ENCODE measurements around the gene GSG1.

Gene GSG1

DNA sequence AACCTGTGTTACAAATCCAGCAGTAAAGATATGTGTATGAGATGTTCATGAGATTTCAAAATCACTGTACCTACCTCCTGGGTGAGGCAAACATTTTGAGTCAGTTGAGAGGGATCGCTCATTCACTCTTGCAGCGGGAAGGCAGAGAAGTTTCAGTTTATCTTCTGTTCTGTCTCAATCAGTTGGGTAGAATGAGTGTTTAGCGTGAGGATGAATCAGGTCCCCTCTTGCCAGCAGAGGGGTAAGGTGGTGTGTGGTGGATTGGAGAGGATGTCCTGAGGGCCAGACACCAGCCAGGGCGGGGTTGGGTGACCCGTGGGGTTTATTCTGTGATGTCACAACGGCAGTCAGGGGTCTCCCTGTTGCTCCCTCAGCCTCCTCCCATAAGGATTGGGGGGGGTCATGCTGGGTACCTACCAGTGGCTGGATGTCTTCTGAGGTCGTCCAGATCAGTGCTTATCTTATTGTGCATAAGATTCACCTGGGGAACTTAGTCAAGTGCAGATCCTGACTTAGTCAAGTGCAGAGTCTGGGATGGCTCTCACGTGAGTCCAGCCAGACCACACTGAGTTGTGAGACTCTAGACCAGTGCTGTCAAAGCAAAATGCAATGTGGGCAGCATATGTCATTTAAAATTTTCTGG is at the start of gene GSG1:
TSS of gene GSG1 (minus strand) at position 277 of the 643 bp plus-strand sequence. CDS start at position 122, 155 bp downstream.
- no peak for DNase-seq

GRCh38 chr12:13153180-13153579 is 49.7 kb upstream of the GSG1 start:
- no peak for DNase-seq

DNA sequence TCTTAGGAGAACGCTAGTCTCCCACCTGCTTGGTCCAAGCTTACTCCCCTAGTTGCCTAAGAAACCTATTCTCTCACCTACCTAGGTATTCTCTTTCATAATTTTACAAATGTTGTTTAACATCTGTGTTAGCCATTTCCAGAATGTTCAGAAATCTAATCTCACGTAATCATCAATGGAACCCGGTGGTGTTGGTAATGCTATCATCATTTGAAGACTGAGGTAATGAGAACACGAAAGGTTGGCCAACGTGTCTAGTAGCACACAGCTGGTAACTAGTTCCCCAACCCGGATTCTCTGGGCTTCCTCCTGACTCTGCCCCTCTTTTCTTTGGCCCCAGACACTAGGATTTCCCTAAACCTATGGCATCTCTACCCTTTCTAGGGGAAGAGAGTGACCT is 49.3 kb upstream of the GSG1 start:
- no peak for DNase-seq

GRCh38 chr12:13152281-13152680 is 48.8 kb upstream of the GSG1 start:
- DNase-seq = no peak

- DNase-seq = no peak
Observed at GRCh38 chr12:13149411-13149810, 45.9 kb upstream of the GSG1 start.

DNA sequence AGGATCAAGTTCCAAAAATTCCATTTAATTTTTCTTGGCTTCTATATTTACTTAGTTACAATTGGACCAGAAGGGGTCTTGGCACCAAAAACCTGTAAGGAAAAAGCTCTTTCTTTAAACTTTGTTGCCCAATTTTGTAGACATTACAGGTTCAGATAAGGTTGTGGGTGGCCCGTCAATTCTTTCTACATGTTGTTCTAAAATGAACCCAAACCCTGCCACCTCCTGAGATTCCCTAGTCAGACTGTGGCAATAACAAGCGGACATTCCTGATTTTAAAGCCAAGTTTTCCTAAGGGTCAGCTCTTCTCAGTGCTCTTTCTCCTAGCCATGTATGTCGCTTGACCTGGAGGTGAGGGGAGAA is 45.0 kb upstream of the GSG1 start:
- DNase-seq = no peak

DNA sequence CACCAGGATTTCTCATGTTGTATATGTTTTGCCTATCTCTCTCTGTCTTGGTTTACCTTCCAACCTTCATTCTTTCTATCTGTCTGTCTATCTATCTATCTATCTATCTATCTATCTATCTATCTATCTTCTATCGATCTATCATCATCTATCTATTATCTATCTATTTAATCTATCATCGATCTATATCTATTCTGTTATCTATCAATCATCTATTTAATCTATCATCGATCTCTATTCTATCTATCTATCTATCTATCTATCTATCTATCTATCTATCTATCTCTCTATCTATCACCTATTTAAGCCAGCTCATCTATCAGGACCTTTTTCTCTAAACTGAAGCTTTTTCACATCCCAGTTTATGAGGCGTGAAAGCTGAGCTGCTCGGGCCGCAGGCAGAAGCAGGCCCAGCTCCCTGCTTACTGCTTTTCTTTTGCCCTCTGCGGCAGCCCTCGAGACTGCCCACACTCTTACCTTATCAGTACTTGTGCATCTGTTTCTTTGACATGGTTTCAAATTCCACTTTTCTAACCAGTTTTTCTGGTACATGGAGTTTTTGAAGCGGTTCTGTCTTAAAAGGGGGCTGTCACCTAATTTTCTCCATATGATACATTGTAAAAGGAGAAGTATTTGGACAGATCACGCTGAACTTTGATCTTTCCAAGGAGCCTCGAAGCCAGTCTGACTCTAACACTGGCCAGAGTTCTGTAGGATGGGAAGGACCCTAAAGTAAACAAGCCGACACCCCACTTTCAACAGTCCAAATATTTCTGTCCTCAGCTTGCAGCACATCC is 44.4 kb upstream of the GSG1 start:
- DNase-seq = no peak

DNA sequence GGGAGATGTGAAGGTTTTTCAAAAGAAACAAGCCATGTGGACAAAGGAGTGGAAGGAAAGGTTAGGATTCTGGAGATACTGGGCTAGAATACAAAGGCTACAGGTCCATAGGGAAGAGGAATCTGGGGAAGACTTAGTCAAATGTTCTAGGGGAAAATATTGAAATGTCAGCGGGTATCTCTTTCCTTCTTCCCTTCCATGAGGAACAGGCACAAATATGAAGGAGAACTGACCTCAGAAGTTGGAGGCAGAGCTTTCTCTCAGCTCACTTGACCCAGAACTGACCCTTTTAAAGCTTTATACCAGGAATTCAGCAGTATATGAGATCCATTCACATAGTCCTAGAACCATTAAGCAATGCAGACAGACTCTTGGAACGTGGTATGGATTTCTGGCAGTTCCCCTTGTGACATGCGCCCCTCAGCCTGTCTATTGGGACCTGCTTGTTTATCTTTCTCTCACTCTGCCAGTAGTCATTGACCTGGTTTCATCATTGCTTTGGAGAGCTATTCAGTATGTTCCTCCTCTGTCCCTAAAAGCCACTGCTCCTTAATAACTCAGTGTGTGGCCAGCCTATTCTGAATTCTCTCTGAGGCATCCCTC is 43.0 kb upstream of the GSG1 start:
- no peak for DNase-seq

GRCh38 chr12:13144266-13144828 is 40.9 kb upstream of the GSG1 start:
- no peak for DNase-seq

DNA sequence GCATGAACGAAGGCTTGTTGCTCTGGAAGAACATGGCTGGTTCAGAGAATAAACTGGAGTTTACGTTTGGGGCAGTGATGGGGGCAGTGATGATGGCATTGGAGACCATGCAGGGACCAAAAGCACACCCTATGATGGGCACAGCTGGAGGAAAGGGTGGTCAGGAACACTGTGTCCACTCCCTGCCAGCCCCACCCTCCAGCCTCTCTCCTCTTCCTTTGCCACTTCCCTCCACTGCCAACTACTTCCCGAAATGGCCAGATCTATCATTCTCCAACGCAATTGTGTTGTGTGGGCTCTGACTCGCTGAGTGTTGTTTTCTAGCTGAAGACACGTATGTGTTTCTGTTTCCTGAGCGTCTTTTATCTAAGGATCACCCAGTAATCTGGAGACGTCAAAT is 39.3 kb upstream of the GSG1 start:
- no peak for DNase-seq

GRCh38 chr12:13141686-13142085 is 38.2 kb upstream of the GSG1 start:
- no peak for DNase-seq

DNA sequence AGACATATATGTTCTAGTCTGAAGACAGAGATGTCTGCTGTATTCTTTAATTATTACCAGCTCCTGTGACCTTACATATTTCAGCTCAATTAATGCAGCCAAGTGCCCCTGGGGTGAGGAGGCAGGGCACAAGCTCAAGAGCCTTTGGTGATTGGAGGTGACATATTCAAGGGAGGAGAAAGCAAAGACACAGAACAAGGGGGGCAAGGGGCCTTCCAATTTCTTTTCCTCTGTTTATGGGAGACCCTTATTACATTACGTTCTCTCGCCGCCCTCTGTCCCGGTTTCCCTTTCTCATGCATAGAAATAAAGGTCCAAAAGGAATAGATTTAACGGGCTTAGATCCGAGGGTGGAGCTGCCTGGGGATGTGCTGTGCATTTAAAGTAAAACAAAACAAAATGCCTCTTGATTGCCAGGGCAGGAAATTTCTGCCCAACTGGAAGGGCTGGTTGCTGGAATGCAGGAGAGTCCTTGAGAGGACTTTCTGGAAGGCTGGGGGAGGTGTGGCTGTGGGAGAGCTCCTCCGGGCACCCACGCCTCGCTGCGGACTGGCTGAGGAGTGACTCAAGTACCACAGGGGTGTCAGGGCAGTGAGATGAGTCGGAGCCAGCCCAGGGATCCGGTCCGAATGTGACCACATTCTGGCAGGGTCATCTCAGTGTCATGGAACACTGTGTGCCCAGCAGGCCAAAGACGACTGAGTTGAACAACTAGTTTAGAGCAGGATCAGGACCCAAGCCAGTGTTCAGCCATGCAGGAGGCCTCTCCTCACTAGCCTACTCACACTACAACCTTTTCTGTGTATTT is 32.1 kb upstream of the GSG1 start:
- DNase-seq = no peak

GRCh38 chr12:13133886-13134285 is 30.4 kb upstream of the GSG1 start:
- DNase-seq = no peak

DNA sequence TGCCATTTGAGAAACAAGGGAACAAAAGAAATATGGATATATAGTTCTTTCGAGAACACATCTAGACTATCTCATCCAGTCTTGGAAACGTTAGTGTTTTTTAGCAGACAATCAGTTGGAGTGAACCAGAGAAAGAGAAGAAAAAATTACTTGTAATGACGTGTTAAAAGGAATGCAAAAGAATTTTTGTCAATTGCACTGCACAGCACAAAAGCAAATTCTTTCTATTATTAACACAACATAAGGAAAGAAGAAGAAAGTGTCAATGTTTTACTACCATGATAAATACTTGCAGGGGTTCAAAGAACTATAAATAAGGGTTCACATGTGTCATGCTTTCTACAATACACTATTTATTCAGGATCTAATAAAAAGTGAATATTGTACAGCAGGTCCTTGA is 27.5 kb upstream of the GSG1 start:
- no peak for DNase-seq

- DNase-seq = no peak
Observed at GRCh38 chr12:13128291-13128965, 25.0 kb upstream of the GSG1 start.

- DNase-seq = no peak
Observed at GRCh38 chr12:13127444-13127843, 24.0 kb upstream of the GSG1 start.

GRCh38 chr12:13126494-13126893 is 23.0 kb upstream of the GSG1 start:
- no peak for DNase-seq

DNA sequence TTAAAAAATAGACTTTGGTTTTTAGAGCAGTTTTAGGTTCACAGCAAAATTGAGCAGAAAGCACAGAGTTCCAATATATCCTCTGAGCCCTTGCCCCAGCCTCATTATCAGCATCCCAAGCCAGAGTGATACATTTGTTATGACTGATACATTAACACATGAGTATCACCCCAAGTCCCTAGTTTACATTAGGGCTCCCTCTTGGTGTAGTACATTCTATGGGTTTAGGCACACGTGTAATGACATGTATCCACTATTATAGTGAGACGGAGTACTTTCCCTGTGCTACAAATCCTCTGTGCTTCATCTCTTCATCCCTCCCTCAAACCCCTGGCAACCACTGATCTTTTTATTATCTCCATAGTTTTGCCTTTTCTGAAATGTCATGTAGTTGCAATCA is 22.5 kb upstream of the GSG1 start:
- DNase-seq = no peak

DNA sequence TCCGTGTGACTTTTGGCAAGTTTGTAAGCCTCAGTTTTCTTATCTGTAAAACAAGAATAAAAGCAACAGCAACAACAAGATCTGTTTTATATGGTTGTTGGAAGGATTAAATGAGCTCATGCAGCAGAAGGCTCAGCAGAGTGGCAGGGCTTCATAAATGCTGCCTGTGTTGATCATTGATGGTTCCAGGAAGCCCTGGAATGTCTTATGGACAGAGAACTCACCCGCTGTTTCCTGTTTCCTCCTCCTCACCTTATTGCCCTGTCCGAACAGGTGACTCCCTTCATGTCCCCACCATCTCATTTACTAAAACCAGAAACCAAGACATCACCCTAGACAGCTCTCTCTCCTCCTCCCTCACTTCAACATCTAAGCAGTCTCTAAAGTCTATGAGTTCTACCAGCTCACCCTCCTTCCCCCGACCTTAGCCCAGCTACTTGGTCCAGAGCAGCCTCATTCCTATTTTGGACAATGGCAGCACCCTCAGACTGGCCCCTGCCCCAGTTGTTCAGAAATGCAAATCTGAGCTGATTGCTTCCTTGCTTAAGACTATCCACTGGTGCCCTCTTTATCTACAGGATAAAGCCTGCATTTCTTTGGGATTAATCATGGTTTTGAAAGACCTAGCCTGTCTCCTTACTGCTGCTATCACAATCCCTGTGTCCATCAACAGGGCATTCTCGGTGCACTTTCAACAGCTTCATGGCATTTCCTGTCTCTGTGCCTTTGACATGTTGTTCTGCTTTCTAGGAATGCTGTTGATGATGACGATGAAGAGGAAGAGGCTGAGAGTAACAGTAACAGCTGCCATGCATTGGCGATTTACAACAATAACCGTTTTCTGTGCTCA is 21.4 kb upstream of the GSG1 start:
- no peak for DNase-seq

- no peak for DNase-seq
Observed at GRCh38 chr12:13121568-13121967, 18.1 kb upstream of the GSG1 start.

DNA sequence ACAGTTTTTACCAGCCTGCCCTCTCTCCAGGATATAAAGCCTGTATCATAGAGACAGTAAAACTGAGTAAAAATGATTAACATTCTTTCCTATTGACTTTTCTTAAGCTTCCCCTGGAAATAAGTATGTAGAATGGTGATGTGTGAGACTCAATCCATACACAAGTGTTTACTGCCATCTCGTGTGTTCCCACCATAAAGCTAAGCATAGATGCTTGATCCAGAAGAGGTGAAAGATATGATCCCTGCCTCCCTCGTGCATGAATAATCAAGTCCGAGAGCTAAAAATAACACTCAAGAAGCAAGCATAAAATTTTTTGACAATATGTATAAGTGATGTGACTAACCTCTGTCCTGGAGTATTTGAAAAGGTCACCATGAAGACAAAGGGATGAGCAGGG is 16.9 kb upstream of the GSG1 start:
- DNase-seq = no peak

DNA sequence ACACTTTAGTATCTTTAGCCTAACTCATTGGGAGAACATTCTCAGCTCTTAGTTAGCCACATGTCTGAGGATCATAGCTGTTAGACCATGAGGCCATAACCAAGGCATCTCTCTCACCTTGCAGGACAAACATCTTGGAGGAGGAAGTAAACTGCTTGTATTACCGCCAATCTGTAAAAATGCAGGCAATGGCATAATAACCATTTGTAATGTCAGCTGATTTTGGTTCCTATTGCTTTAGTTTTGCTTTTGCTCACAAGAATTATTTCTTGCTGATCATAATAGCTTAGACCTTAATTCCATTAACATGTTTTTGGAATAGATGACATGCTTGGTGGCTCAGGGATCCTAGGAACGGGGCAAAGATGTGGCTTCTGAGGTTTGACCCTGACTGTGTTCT is 16.4 kb upstream of the GSG1 start:
- no peak for DNase-seq

Data from NCI-H146 (cell line).